Calu3 (cell line): ENCODE measurements around the gene DUSP16. TPM values are rescaled to one million over a fixed set of nuclear protein-coding genes. Genes with fewer than 3 reads are reported as not detected.

Source experiments
- BruUV-seq: library from RNA; stranded (reverse); fragments of 400-500 nt; replicated peaks from 2 replicates; lab custom pipeline; 2021; lab: Mats Ljungman, UMichigan
- CTCF ChIA-PET: fragments of 300-600 bp; sonication (Branson Sonifier 250); formaldehyde crosslinking; loops from one replicate; lab custom pipeline; 2022; ENCODE audit warnings: antibody characterized with exemption; lab: Charles Lee
- DNase-seq: peaks from one replicate; pipeline ENCODE4 v3.0.0; 2022
- H3K27ac Mint-ChIP-seq: one replicate; pipeline ENCODE4 v1.8.0; 2022; ENCODE audit warnings: mixed read lengths; ENCODE audit not compliant: unreplicated experiment
- H3K27me3 Mint-ChIP-seq: one replicate; pipeline ENCODE4 v1.8.0; 2022; ENCODE audit warnings: mixed read lengths; ENCODE audit not compliant: unreplicated experiment
- H3K36me3 Mint-ChIP-seq: one replicate; pipeline ENCODE4 v1.8.0; 2022; ENCODE audit warnings: mild to moderate bottlenecking, moderate library complexity, mixed read lengths; ENCODE audit not compliant: insufficient read depth, unreplicated experiment
- H3K4me1 Mint-ChIP-seq: one replicate; pipeline ENCODE4 v1.8.0; 2022; ENCODE audit warnings: mild to moderate bottlenecking, low read depth, mixed read lengths; ENCODE audit not compliant: unreplicated experiment
- H3K4me3 Mint-ChIP-seq: one replicate; pipeline ENCODE4 v1.8.0; 2022; ENCODE audit warnings: mild to moderate bottlenecking, low read depth, moderate library complexity, mixed read lengths; ENCODE audit not compliant: unreplicated experiment
- H3K9me3 Mint-ChIP-seq: one replicate; pipeline ENCODE4 v1.8.0; 2022; ENCODE audit warnings: low read depth, mixed read lengths; ENCODE audit not compliant: unreplicated experiment
- intact Hi-C: fragments of 100-400 bp; cut with micrococcal nuclease; formaldehyde crosslinking; loops from one replicate; pipeline ENCODE4 v1.10.0; 2022; ENCODE audit not compliant: unreplicated experiment
- total RNA-seq: library from RNA; stranded (reverse); gene quantifications from 2 replicates; pipeline ENCODE4 v1.2.3, GENCODE V29; 2022
- TF ChIP-seq, protein P1 (sequence below): fragments of 200-600 bp; IDR thresholded peaks from one replicate; pipeline ENCODE4 v1.8.0; 2022; ENCODE audit warnings: antibody characterized with exemption; ENCODE audit not compliant: unreplicated experiment

Gene DUSP16
- total RNA-seq, 1 experiment from 2014 or later = 25.8 TPM

DNA sequence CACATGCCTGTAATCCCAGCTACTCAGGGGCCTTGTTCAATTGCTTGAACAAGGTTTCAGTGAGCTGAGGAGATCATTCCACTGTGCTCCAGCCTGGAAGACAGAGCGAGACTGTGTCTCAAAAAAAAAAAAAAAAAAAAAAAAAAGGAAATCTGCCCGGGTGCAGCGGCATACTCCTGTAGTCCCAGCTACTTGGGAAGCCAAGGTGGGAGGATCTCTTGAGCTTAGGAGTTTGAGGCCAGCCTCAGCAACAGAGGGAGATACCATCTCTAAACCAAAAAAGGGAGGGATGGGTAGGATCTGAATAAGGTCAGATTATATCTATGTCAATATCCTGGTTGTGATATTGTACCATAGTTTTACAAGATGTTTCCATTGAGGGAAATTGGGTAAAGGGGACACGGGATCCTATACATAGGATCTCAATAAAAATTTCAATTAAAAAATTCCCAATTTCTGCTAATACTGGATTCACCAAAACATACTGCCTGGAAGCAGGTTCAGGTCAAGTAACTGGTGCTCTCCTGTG is 129.4 kb downstream of the DUSP16 start:
- BruUV-seq = no TSS peak
- CTCF ChIA-PET = no interaction called here
- TF ChIP-seq, protein P1, sequence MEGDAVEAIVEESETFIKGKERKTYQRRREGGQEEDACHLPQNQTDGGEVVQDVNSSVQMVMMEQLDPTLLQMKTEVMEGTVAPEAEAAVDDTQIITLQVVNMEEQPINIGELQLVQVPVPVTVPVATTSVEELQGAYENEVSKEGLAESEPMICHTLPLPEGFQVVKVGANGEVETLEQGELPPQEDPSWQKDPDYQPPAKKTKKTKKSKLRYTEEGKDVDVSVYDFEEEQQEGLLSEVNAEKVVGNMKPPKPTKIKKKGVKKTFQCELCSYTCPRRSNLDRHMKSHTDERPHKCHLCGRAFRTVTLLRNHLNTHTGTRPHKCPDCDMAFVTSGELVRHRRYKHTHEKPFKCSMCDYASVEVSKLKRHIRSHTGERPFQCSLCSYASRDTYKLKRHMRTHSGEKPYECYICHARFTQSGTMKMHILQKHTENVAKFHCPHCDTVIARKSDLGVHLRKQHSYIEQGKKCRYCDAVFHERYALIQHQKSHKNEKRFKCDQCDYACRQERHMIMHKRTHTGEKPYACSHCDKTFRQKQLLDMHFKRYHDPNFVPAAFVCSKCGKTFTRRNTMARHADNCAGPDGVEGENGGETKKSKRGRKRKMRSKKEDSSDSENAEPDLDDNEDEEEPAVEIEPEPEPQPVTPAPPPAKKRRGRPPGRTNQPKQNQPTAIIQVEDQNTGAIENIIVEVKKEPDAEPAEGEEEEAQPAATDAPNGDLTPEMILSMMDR = no peak
- Mint-ChIP-seq H3K36me3 (no peaks in the 10 kb centered on the region), H3K9me3 (no peaks in the 10 kb centered on the region), H3K27me3 (no peaks in the 10 kb centered on the region), H3K27ac (no peak overlapping the region), H3K4me1 (peaks cover 14% of the 10 kb centered on the region), H3K4me3 (no peak overlapping the region)
- intact Hi-C loops = no loop called here
- DNase-seq = no peak

DNA sequence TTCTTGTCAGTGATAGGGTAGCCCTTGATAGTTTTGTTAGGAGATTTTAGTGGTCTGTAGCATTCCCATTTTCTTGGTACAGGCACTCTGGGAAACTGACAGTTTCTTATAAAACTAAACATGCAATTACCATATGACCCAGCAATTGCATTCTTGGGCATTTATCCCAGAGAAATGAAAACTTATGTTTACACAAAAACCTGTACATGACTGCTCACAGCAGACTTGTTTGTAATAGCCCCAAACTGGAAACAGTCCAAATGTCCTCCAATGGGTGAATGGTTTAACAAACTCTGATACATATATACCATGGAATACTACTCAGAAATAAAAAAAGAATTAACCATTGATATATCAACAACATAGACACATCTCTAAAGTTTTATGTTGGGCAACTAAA is 130.3 kb downstream of the DUSP16 start:
- no peaks in the 10 kb centered on the region for H3K27me3 Mint-ChIP-seq
- H3K27ac Mint-ChIP-seq = no peak overlapping the region
- peak; percentile 20 for DNase-seq
- BruUV-seq = no TSS peak
- intact Hi-C loops = no loop called here
- H3K4me3 Mint-ChIP-seq = no peak overlapping the region
- no peaks in the 10 kb centered on the region for H3K9me3 Mint-ChIP-seq
- H3K4me1 Mint-ChIP-seq = peaks cover 14% of the 10 kb centered on the region
- TF ChIP-seq, protein P1 = no peak
- no peaks in the 10 kb centered on the region for H3K36me3 Mint-ChIP-seq
- CTCF ChIA-PET = no interaction called here

DNA sequence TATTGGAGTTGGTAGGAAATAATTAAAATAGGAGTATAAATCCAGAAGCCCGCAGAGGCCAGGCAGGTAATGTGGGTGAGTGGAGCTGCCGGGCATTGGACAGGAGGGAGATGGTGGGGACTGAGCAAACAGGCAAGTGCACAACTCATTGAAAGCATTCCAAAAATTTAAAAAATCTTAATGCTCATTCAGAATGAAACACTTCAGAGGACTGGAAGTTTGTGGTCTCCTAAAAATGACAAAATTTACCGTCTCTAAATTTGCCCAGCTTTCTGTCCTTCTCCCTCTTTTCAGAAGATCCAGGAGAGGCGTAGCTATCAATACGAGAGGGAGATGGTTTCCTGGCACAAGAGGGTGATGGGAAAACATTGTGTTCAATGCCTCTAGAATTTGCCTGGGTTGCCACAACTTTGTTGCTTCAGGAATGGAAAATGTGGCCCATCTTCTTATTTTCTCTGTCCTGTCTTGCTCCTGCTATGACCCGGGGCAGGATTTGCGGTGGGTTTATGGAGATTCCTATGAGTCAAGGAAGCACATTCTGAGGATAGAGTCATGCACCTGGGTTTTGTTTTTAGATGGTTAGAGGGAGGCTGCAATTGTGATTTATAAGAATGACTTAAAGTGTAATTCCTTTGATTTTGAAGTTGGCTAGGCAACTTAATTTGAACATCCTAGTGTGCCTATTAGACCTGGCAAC is 133.6 kb downstream of the DUSP16 start:
- CTCF ChIA-PET = no interaction called here
- H3K36me3 Mint-ChIP-seq = peaks cover 3% of the 10 kb centered on the region

DNA sequence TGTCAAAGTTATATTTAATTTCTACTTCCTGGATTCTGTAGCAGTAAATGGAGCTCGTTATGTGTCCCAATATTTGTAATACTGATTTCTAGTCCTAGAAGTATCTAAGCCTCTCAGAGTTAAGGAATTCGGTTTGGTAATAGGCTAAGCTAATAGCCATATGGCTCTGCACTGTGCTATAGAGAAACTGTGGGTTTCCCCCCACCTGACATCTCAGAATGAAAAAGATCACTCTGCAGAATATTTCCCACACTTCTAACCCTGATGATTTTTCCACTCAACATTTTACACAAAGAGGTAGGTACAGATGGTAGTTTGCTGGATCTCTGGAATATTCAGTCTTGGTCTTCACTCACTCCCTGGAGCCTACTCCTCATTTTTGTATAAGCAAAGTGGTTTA is 134.6 kb downstream of the DUSP16 start:
- CTCF ChIA-PET = no interaction called here
- Mint-ChIP-seq H3K27ac (no peak overlapping the region), H3K9me3 (peaks cover 6% of the 10 kb centered on the region), H3K4me1 (peaks cover 13% of the 10 kb centered on the region), H3K4me3 (no peak overlapping the region), H3K27me3 (no peaks in the 10 kb centered on the region), H3K36me3 (peaks cover 6% of the 10 kb centered on the region)
- no TSS peak for BruUV-seq
- TF ChIP-seq, protein P1 = no peak
- no peak for DNase-seq
- intact Hi-C loops = no loop called here

More for the DNA sequence above, 133.6 kb downstream of the DUSP16 start:
- peaks cover 14% of the 10 kb centered on the region for H3K4me1 Mint-ChIP-seq
- H3K27me3 Mint-ChIP-seq = no peaks in the 10 kb centered on the region
- intact Hi-C loops = no loop called here
- TF ChIP-seq, protein P1 = no peak
- BruUV-seq = no TSS peak
- DNase-seq = no peak
- peaks cover 4% of the 10 kb centered on the region for H3K9me3 Mint-ChIP-seq
- no peak overlapping the region for H3K27ac Mint-ChIP-seq
- H3K4me3 Mint-ChIP-seq = no peak overlapping the region
